Vagina (tissue), 2 donors: ENCODE measurements around the gene MAP1LC3B. TPM values are rescaled to one million over a fixed set of nuclear protein-coding genes. Genes with fewer than 3 reads are reported as not detected.

Source experiments
- DNase-seq, 2 donors: peaks; one replicate each; pipeline ENCODE4 v3.0.0-alpha.2; 2017; ENCODE audit errors: extremely low spot score in 2 of 2
- H3K27ac ChIP-seq: fragments of 200-600 bp; sonication (generic); one replicate; pipeline ENCODE4 v1.5.1; 2019
- H3K27me3 ChIP-seq: fragments of 200-600 bp; sonication (generic); one replicate; pipeline ENCODE4 v1.5.1; 2019
- H3K36me3 ChIP-seq, 2 donors: fragments of 200-600 bp; sonication (generic); one replicate each; pipeline ENCODE4 v1.5.1; 2017 to 2019
- H3K4me1 ChIP-seq: fragments of 200-600 bp; sonication (generic); one replicate; pipeline ENCODE4 v1.5.1; 2019
- H3K4me3 ChIP-seq, 2 donors: fragments of 200-600 bp; sonication (generic); 1 replicate in 1 of 2; 2 replicates in 1 of 2; pipeline ENCODE4 v1.5.1; 2016 to 2019
- H3K9me3 ChIP-seq: fragments of 200-600 bp; sonication (generic); one replicate; pipeline ENCODE4 v1.5.1; 2019
- CTCF ChIP-seq, 3 experiments: fragments of 450-650 bp in 2 of 3; fragments of 200-600 bp in 1 of 3; sonication (generic) in 1 of 3; IDR thresholded peaks; one replicate each; pipeline ENCODE4 v1.5.1; 2017 to 2019; ENCODE audit warnings: antibody characterized with exemption in 3 of 3, mild to moderate bottlenecking in 2 of 3, moderate library complexity in 2 of 3
- POLR2A ChIP-seq, 2 donors: fragments of 450-650 bp; IDR thresholded peaks; one replicate each; pipeline ENCODE4 v1.6.1; 2017; ENCODE audit warnings: antibody characterized with exemption in 2 of 2, mild to moderate bottlenecking in 2 of 2, moderate library complexity in 2 of 2
- POLR2AphosphoS5 ChIP-seq, 2 donors: sonication (generic); formaldehyde crosslinking; IDR thresholded peaks; one replicate each; pipeline ENCODE4 v1.9.0; 2017; ENCODE audit warnings: antibody characterized with exemption in 2 of 2, mild to moderate bottlenecking in 2 of 2, low read depth in 1 of 2; ENCODE audit not compliant: insufficient read depth in 1 of 2
- intact Hi-C: fragments of 100-400 bp; cut with DNase I; formaldehyde crosslinking; loops from one replicate; pipeline ENCODE4 v1.15.1; 2023
- total RNA-seq: library from RNA; depleted of rRNA; stranded (reverse); fragments of >200 nt; gene quantifications from one replicate; pipeline ENCODE4 v1.2.3, GENCODE V29; 2016

MAP1LC3B gene
- total RNA-seq, 1 donor from 2014 or later: 44.9 TPM

GRCh38 chr16:87412371-87412995 lies 20.3 kb downstream of the MAP1LC3B start:
- no peak for DNase-seq
- H3K27ac ChIP-seq: no peak overlapping the region
- TF ChIP-seq CTCF (IDR thresholded peaks at IDR 0.05) (no peak), POLR2AphosphoS5 (IDR thresholded peaks at IDR 0.05; ENCODE audit: insufficient read depth in 1 of 2, low read depth in 1 of 2) (no peak), POLR2A (IDR thresholded peaks at IDR 0.05) (no peak)
- H3K36me3 ChIP-seq: peaks cover 0 to 62% of the 10 kb centered on the region in 2 donors
- H3K27me3 ChIP-seq: no peaks in the 10 kb centered on the region
- no peaks in the 10 kb centered on the region for H3K9me3 ChIP-seq
- H3K4me1 ChIP-seq: no peaks in the 10 kb centered on the region
- H3K4me3 ChIP-seq: no peak overlapping the region
- intact Hi-C loops: loop anchor here (10.0 kb wide), 2 partner anchors 82 to 222 kb away; partner anchors contain the start of gene ZCCHC14

- Histone ChIP-seq H3K27ac (no peak overlapping the region), H3K9me3 (no peaks in the 10 kb centered on the region), H3K4me1 (no peaks in the 10 kb centered on the region), H3K4me3 (no peak overlapping the region), H3K27me3 (no peaks in the 10 kb centered on the region), H3K36me3 (peaks cover 0 to 63% of the 10 kb centered on the region in 2 donors)
- no peak for DNase-seq
- intact Hi-C loops: loop anchor here (10.0 kb wide), 2 partner anchors 82 to 222 kb away; partner anchors contain the start of gene ZCCHC14
- TF ChIP-seq POLR2AphosphoS5 (IDR thresholded peaks at IDR 0.05; ENCODE audit: insufficient read depth in 1 of 2, low read depth in 1 of 2): no peak
- no peak for TF ChIP-seq POLR2A (IDR thresholded peaks at IDR 0.05)
- no peak for TF ChIP-seq CTCF (IDR thresholded peaks at IDR 0.05)
These were observed 20.9 kb downstream of the MAP1LC3B start for GRCh38 chr16:87412996-87413421.

- intact Hi-C loops: loop anchor here (10.0 kb wide), 2 partner anchors 81 to 221 kb away; partner anchors contain the start of gene ZCCHC14
- no peak for DNase-seq
These were observed 22.1 kb downstream of the MAP1LC3B start for GRCh38 chr16:87414251-87414680.

GRCh38 chr16:87415441-87415840 lies 23.3 kb downstream of the MAP1LC3B start:
- H3K4me1 ChIP-seq: no peaks in the 10 kb centered on the region
- TF ChIP-seq CTCF (IDR thresholded peaks at IDR 0.05) (no peak), POLR2A (IDR thresholded peaks at IDR 0.05) (no peak), POLR2AphosphoS5 (IDR thresholded peaks at IDR 0.05; ENCODE audit: insufficient read depth in 1 of 2, low read depth in 1 of 2) (no peak)
- no peak for DNase-seq
- no peak overlapping the region for H3K4me3 ChIP-seq
- no peak overlapping the region for H3K27ac ChIP-seq
- intact Hi-C loops: loop anchor here (10.0 kb wide), 2 partner anchors 79 to 219 kb away; partner anchors contain the start of gene ZCCHC14
- H3K36me3 ChIP-seq: peaks cover 0 to 74% of the 10 kb centered on the region in 2 donors
- no peaks in the 10 kb centered on the region for H3K9me3 ChIP-seq
- H3K27me3 ChIP-seq: no peaks in the 10 kb centered on the region

More at GRCh38 chr16:87414251-87414680, 22.1 kb downstream of the MAP1LC3B start:
- peaks cover 0 to 71% of the 10 kb centered on the region in 2 donors for H3K36me3 ChIP-seq
- no peaks in the 10 kb centered on the region for H3K9me3 ChIP-seq
- no peak overlapping the region for H3K4me3 ChIP-seq
- TF ChIP-seq POLR2AphosphoS5 (IDR thresholded peaks at IDR 0.05; ENCODE audit: insufficient read depth in 1 of 2, low read depth in 1 of 2) (no peak), CTCF (IDR thresholded peaks at IDR 0.05) (no peak), POLR2A (IDR thresholded peaks at IDR 0.05) (no peak)
- H3K27me3 ChIP-seq: no peaks in the 10 kb centered on the region
- H3K27ac ChIP-seq: no peak overlapping the region
- H3K4me1 ChIP-seq: no peaks in the 10 kb centered on the region
